Measurements from ENCODE around the gene RBM15. TPM values are rescaled to one million over a fixed set of nuclear protein-coding genes. Genes with fewer than 3 reads are reported as not detected.

Gene RBM15
- total RNA-seq, 1 donor from 2014 or later: 20.4 TPM

DNA sequence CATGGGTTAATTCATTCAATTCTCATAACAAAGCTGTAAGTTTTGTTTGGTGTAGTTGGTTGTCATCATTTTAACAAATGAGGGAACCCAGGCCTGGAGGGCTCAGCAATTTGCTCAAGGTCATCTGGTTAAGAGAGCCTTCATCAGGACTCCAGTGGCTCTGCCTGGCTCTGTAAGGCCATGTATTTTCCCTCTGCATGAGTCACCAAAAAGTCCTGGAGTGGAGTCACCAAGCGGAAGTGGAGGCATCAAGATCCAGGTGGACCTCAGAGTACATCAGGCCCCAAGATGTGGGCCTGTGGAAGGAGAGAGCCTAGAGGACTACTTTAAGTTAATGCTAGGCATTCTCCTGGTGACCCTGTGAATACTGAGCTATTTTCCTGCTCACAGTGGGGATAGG is 30.0 kb upstream of the RBM15 start:
- H3K9me3 Mint-ChIP-seq (ENCODE audit: unreplicated experiment): no peaks in the 10 kb centered on the region
- H3K27me3 ChIP-seq (ENCODE audit: insufficient read depth, low read length): no peaks in the 10 kb centered on the region
- no peak overlapping the region for H3K4me3 Mint-ChIP-seq (ENCODE audit: unreplicated experiment)
- DNase-seq (ENCODE audit: low read depth) (peak; percentile 70), FAIRE-seq (no peak)
- no peak overlapping the region for H3K4me3 ChIP-seq (ENCODE audit: insufficient read depth, low read depth, low read length)
- TF ChIP-seq, protein P1, sequence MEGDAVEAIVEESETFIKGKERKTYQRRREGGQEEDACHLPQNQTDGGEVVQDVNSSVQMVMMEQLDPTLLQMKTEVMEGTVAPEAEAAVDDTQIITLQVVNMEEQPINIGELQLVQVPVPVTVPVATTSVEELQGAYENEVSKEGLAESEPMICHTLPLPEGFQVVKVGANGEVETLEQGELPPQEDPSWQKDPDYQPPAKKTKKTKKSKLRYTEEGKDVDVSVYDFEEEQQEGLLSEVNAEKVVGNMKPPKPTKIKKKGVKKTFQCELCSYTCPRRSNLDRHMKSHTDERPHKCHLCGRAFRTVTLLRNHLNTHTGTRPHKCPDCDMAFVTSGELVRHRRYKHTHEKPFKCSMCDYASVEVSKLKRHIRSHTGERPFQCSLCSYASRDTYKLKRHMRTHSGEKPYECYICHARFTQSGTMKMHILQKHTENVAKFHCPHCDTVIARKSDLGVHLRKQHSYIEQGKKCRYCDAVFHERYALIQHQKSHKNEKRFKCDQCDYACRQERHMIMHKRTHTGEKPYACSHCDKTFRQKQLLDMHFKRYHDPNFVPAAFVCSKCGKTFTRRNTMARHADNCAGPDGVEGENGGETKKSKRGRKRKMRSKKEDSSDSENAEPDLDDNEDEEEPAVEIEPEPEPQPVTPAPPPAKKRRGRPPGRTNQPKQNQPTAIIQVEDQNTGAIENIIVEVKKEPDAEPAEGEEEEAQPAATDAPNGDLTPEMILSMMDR (IDR thresholded peaks at IDR 0.05; ENCODE audit: insufficient read depth, low read depth, low read length): no peak
- no peak for TF ChIP-seq EZH2 (IDR thresholded peaks at IDR 0.05; ENCODE audit: insufficient read depth, low read length)
- peaks cover 43% of the 10 kb centered on the region for H3K27me3 Mint-ChIP-seq (ENCODE audit: low read depth, unreplicated experiment)
- peak overlapping the region; percentile 71 for H3K4me2 ChIP-seq (ENCODE audit: low read length)
- H4K20me1 ChIP-seq (ENCODE audit: insufficient read depth, low read length): no peaks in the 10 kb centered on the region
- H3K4me1 Mint-ChIP-seq (ENCODE audit: low read depth, unreplicated experiment): peaks cover 27% of the 10 kb centered on the region
- H3K79me2 ChIP-seq (ENCODE audit: insufficient read depth, low read length): no peaks in the 10 kb centered on the region
- H3K9me3 ChIP-seq (ENCODE audit: insufficient read depth, low read depth, low read length): no peaks in the 10 kb centered on the region
- H3K36me3 Mint-ChIP-seq (ENCODE audit: low read depth, unreplicated experiment): no peaks in the 10 kb centered on the region
- no peaks in the 10 kb centered on the region for H3K36me3 ChIP-seq (ENCODE audit: insufficient read depth, low read length)
- H3K9ac ChIP-seq (ENCODE audit: low read length): peak overlapping the region; percentile 30
- peak overlapping the region; percentile 72 for H3K27ac ChIP-seq (ENCODE audit: low read depth, low read length)
- peaks cover 41% of the 10 kb centered on the region for H3K4me1 ChIP-seq (ENCODE audit: insufficient read depth, low read length)
- no peak overlapping the region for H2AFZ ChIP-seq (ENCODE audit: low read depth, low read length)
- H3K27ac Mint-ChIP-seq (ENCODE audit: unreplicated experiment): peak overlapping the region; percentile 94

DNA sequence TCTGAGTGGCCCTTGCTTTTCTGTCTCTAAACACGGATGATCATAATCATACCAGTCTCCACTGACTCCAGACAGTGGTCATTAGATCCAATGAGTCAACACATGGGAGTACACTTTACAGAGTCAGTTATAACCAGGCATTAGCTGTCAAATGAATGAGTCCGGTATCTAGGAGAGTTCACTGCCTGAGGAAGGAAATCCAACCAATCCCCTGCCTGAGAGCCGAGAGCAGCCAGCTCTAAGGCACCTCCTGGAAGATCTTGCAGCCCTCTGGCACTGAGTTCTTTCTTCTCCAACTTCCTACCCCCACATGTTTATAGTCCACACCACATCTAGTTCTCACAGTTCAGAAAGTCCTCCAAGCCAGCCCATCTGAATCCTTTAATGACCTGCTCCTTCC is 29.4 kb upstream of the RBM15 start:
- Mint-ChIP-seq H3K36me3 (ENCODE audit: low read depth, unreplicated experiment) (no peaks in the 10 kb centered on the region), H3K4me3 (ENCODE audit: unreplicated experiment) (peak overlapping the region; percentile 9), H3K4me1 (ENCODE audit: low read depth, unreplicated experiment) (peaks cover 27% of the 10 kb centered on the region), H3K27me3 (ENCODE audit: low read depth, unreplicated experiment) (peaks cover 42% of the 10 kb centered on the region), H3K27ac (ENCODE audit: unreplicated experiment) (peak overlapping the region; percentile 94), H3K9me3 (ENCODE audit: unreplicated experiment) (no peaks in the 10 kb centered on the region)
- no peaks in the 10 kb centered on the region for H4K20me1 ChIP-seq (ENCODE audit: insufficient read depth, low read length)
- H2AFZ ChIP-seq (ENCODE audit: low read depth, low read length): peak overlapping the region; percentile 29
- no peaks in the 10 kb centered on the region for H3K79me2 ChIP-seq (ENCODE audit: insufficient read depth, low read length)
- no peaks in the 10 kb centered on the region for H3K9me3 ChIP-seq (ENCODE audit: insufficient read depth, low read depth, low read length)
- FAIRE-seq: no peak
- no peak overlapping the region for H3K4me3 ChIP-seq (ENCODE audit: insufficient read depth, low read depth, low read length)
- H3K27ac ChIP-seq (ENCODE audit: low read depth, low read length): peak overlapping the region; percentile 72
- peak; percentile 91 for DNase-seq (ENCODE audit: low read depth)
- no peaks in the 10 kb centered on the region for H3K36me3 ChIP-seq (ENCODE audit: insufficient read depth, low read length)
- peak overlapping the region; percentile 71 for H3K4me2 ChIP-seq (ENCODE audit: low read length)
- TF ChIP-seq EZH2 (IDR thresholded peaks at IDR 0.05; ENCODE audit: insufficient read depth, low read length): no peak
- TF ChIP-seq, protein P1 (IDR thresholded peaks at IDR 0.05; ENCODE audit: insufficient read depth, low read depth, low read length): no peak
- peaks cover 41% of the 10 kb centered on the region for H3K4me1 ChIP-seq (ENCODE audit: insufficient read depth, low read length)
- peak overlapping the region; percentile 30 for H3K9ac ChIP-seq (ENCODE audit: low read length)
- H3K27me3 ChIP-seq (ENCODE audit: insufficient read depth, low read length): no peaks in the 10 kb centered on the region

DNA sequence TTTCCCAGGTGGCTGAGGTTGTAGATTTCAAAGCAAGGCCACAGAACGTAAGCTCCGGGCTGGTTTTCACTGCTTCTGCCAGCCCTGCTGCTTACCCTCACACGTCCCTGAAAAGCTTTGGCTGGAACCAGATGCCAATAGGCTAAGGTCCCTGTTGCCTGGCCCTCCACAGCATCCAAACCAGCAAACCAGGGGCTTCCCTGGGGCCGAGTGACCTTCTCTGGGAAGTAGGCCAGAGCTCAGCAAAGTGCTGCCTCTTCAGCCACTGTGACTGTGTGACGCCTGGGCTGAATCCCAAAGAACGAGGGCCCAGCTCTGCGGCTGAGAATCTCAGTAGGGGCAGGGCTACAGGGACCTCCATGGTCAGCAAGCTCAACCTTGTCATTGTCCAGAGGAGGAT is 28.9 kb upstream of the RBM15 start:
- Mint-ChIP-seq H3K9me3 (ENCODE audit: unreplicated experiment) (no peaks in the 10 kb centered on the region), H3K27ac (ENCODE audit: unreplicated experiment) (no peak overlapping the region), H3K36me3 (ENCODE audit: low read depth, unreplicated experiment) (no peaks in the 10 kb centered on the region), H3K4me3 (ENCODE audit: unreplicated experiment) (no peak overlapping the region), H3K4me1 (ENCODE audit: low read depth, unreplicated experiment) (peaks cover 27% of the 10 kb centered on the region), H3K27me3 (ENCODE audit: low read depth, unreplicated experiment) (peaks cover 39% of the 10 kb centered on the region)
- no peaks in the 10 kb centered on the region for H3K36me3 ChIP-seq (ENCODE audit: insufficient read depth, low read length)
- H4K20me1 ChIP-seq (ENCODE audit: insufficient read depth, low read length): no peaks in the 10 kb centered on the region
- H3K9me3 ChIP-seq (ENCODE audit: insufficient read depth, low read depth, low read length): no peaks in the 10 kb centered on the region
- peak overlapping the region; percentile 29 for H2AFZ ChIP-seq (ENCODE audit: low read depth, low read length)
- no peak for TF ChIP-seq EZH2 (IDR thresholded peaks at IDR 0.05; ENCODE audit: insufficient read depth, low read length)
- TF ChIP-seq, protein P1 (IDR thresholded peaks at IDR 0.05; ENCODE audit: insufficient read depth, low read depth, low read length): no peak
- H3K4me2 ChIP-seq (ENCODE audit: low read length): peak overlapping the region; percentile 71
- H3K79me2 ChIP-seq (ENCODE audit: insufficient read depth, low read length): no peaks in the 10 kb centered on the region
- peak overlapping the region; percentile 30 for H3K9ac ChIP-seq (ENCODE audit: low read length)
- DNase-seq (ENCODE audit: low read depth) (no peak), FAIRE-seq (no peak)
- H3K4me3 ChIP-seq (ENCODE audit: insufficient read depth, low read depth, low read length): no peak overlapping the region
- H3K4me1 ChIP-seq (ENCODE audit: insufficient read depth, low read length): peaks cover 41% of the 10 kb centered on the region
- H3K27ac ChIP-seq (ENCODE audit: low read depth, low read length): peak overlapping the region; percentile 72
- H3K27me3 ChIP-seq (ENCODE audit: insufficient read depth, low read length): no peaks in the 10 kb centered on the region
